Measurements from ENCODE around the gene PAN2. TPM values are rescaled to one million over a fixed set of nuclear protein-coding genes. Genes with fewer than 3 reads are reported as not detected.

The PAN2 gene
- total RNA-seq, 4 donors from 2014 or later: 45.2 to 206 (median 58.0) TPM

- Histone ChIP-seq H3K36me3 (peaks cover 0 to 8% (median 4%) of the 10 kb centered on the region in 4 donors), H3K27me3 (no peaks in the 10 kb centered on the region), H3K27ac (peak within 1 kb of the TSS; percentile 92 to 96 (median 96)), H3K9me3 (no peaks in the 10 kb centered on the region), H3K4me1 (peaks cover 5 to 14% (median 12%) of the 10 kb centered on the region in 4 donors), H3K4me3 (peak within 1 kb of the TSS; percentile 55 to 80 (median 58))
- peak; percentile 90 to 93 (median 91) for TF ChIP-seq POLR2AphosphoS5 (IDR thresholded peaks at IDR 0.05)
- peak; percentile 66 to 91 (median 74) for TF ChIP-seq CTCF (IDR thresholded peaks at IDR 0.05)
- no peak for TF ChIP-seq EP300 (IDR thresholded peaks at IDR 0.05; ENCODE audit: low read depth)
- TF ChIP-seq POLR2A (IDR thresholded peaks at IDR 0.05): peak; percentile 81
- intact Hi-C loops (cut with DNase I; ENCODE audit: low total_unique reads) (no loop called here), in situ Hi-C loops (cut with MboI; ENCODE audit: low pct_ligation_motif_present in 1 of 4, low pct_unique_long_range_greater_than_20kb in 1 of 4, low sequenced_read_pairs in 3 of 4) (no loop called here)
- 0 to 1% methylated on average over 3 to 56 of the region's 68 CpGs for WGBS, 2 donors (ENCODE audit: low coverage in 1 of 2)
- DNase-seq: peak; percentile 93
These were observed 66.9 kb downstream of the PAN2 start, which contains the start of gene COQ10A for GRCh38 chr12:56266693-56267442. TSS of gene COQ10A (plus strand) at chr12:56266942. CDS start at chr12:56267119, 177 bp downstream.

Small RNA genes within 50 kb of the gene (small RNA-seq; reads per million reads assigned to genes)
- 0 reads per million in 4 donors for gene RNU7-40P

Other genes starting within 250 kb of the PAN2 start
- 10 to 100 TPM; 22.1 to 63.0 (median 44.8) TPM for gene PA2G4, start 229.4 kb downstream of the PAN2 start, total RNA-seq
- gene RPL41, start 217.4 kb downstream of the PAN2 start, total RNA-seq: 1,000 to 10,000 TPM in 2 of 4 donors, 100 to 1,000 TPM in 2; 841 to 2,950 (median 1,684) TPM
- 10 to 100 TPM in 1 of 4 donors, 1 to 10 TPM in 3; 3.7 to 10.1 (median 4.5) TPM for gene ZC3H10, start 215.7 kb downstream of the PAN2 start, total RNA-seq
- 100 to 1,000 TPM in 2 of 4 donors, 10 to 100 TPM in 2; 94.2 to 133 (median 97.9) TPM for gene ESYT1, start 205.7 kb downstream of the PAN2 start, total RNA-seq
- 10 to 100 TPM in 3 of 4 donors, not detected in 1; 26.4 to 30.0 (median 26.7) TPM for gene MYL6B, start 181.4 kb downstream of the PAN2 start, total RNA-seq
- 1,000 to 10,000 TPM; 1,233 to 3,440 (median 2,458) TPM for gene MYL6, start 175.6 kb downstream of the PAN2 start, total RNA-seq
- 100 to 1,000 TPM in 3 of 4 donors, 10 to 100 TPM in 1; 63.8 to 231 (median 135) TPM for gene SMARCC2, start 144.5 kb downstream of the PAN2 start, total RNA-seq
- 10 to 100 TPM; 39.0 to 51.3 (median 42.7) TPM for gene RNF41, start 112.1 kb downstream of the PAN2 start, total RNA-seq
- 10 to 100 TPM in 3 of 4 donors, 1 to 10 TPM in 1; 4.9 to 26.8 (median 15.5) TPM for gene NABP2, start 109.7 kb downstream of the PAN2 start, total RNA-seq
- 100 to 1,000 TPM; 225 to 325 (median 283) TPM for gene SLC39A5, start 103.9 kb downstream of the PAN2 start, total RNA-seq
- gene ANKRD52, start 75.6 kb downstream of the PAN2 start, total RNA-seq: 100 to 1,000 TPM in 1 of 4 donors, 10 to 100 TPM in 3; 28.4 to 120 (median 40.0) TPM
- gene COQ10A, start 67.1 kb downstream of the PAN2 start, total RNA-seq: 10 to 100 TPM in 3 of 4 donors, 1 to 10 TPM in 1; 6.7 to 51.5 (median 27.9) TPM
- 100 to 1,000 TPM in 3 of 4 donors, 10 to 100 TPM in 1; 92.4 to 297 (median 213) TPM for gene CS, start 33.7 kb downstream of the PAN2 start, total RNA-seq
- gene CNPY2, start 18.0 kb downstream of the PAN2 start, total RNA-seq: 10 to 100 TPM; 34.0 to 87.2 (median 51.8) TPM
- 1 to 10 TPM in 1 of 4 donors, not detected in 3; 1.3 TPM for gene IL23A, start 4.9 kb upstream of the PAN2 start, total RNA-seq
- 100 to 1,000 TPM in 3 of 4 donors, 10 to 100 TPM in 1; 85.6 to 192 (median 115) TPM for gene STAT2, start 26.1 kb upstream of the PAN2 start, total RNA-seq
- gene APOF, start 28.9 kb upstream of the PAN2 start, total RNA-seq: not detected
- gene TIMELESS, start 115.4 kb upstream of the PAN2 start, total RNA-seq: 1 to 10 TPM in 3 of 4 donors, under 1 TPM in 1; 0.75 to 7.8 (median 3.9) TPM
- gene MIP, start 120.7 kb upstream of the PAN2 start, total RNA-seq: not detected
- gene SPRYD4, start 134.6 kb upstream of the PAN2 start, total RNA-seq: 10 to 100 TPM in 1 of 4 donors, 1 to 10 TPM in 3; 3.0 to 11.5 (median 3.9) TPM
- under 1 TPM in 2 of 4 donors, not detected in 2; 0.41 to 0.95 TPM for gene GLS2, start 154.2 kb upstream of the PAN2 start, total RNA-seq
- gene RBMS2, start 187.8 kb upstream of the PAN2 start, total RNA-seq: 10 to 100 TPM; 17.3 to 55.1 (median 25.2) TPM